Stimulated activated CD4-positive, alpha-beta T cell treated with anti-CD3 and anti-CD28 coated beads, Interleukin-4, amount 100 ng/mL, for 4 hours (primary cell): ENCODE data around the gene STK39.

ENCODE experiments used
- DNase-seq, 2 experiments: peaks; one replicate each; pipeline ENCODE4 v3.0.0-alpha.2; 2020

Gene STK39

GRCh38 chr2:167981945-167982344 is 265.4 kb downstream of the STK39 start:
- DNase-seq = no peak

DNA sequence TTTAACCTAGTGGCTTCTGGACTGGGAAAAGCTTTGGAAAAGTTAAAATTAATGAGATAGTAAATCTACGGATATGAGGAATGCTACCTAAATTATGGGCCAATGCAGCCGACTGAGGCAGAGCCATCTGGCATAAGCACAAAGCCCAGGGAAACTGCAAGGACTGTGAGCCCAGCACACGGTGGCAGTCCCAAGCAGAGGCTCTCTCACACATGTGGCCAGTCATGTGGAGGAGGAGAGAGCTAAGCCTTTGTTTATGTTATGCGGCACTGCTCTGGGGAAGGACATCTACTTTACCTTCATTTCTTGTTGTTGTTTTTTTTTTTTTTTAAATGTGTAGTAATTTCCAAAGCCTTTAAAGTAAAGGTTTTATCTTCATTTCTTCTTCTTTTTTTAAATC is 267.0 kb downstream of the STK39 start:
- DNase-seq = no peak

GRCh38 chr2:167972746-167973145 is 274.6 kb downstream of the STK39 start:
- DNase-seq = no peak

- DNase-seq = no peak
These were observed 275.4 kb downstream of the STK39 start for GRCh38 chr2:167972020-167972419.

GRCh38 chr2:167966937-167967913 is 280.2 kb downstream of the STK39 start:
- DNase-seq = no peak

DNA sequence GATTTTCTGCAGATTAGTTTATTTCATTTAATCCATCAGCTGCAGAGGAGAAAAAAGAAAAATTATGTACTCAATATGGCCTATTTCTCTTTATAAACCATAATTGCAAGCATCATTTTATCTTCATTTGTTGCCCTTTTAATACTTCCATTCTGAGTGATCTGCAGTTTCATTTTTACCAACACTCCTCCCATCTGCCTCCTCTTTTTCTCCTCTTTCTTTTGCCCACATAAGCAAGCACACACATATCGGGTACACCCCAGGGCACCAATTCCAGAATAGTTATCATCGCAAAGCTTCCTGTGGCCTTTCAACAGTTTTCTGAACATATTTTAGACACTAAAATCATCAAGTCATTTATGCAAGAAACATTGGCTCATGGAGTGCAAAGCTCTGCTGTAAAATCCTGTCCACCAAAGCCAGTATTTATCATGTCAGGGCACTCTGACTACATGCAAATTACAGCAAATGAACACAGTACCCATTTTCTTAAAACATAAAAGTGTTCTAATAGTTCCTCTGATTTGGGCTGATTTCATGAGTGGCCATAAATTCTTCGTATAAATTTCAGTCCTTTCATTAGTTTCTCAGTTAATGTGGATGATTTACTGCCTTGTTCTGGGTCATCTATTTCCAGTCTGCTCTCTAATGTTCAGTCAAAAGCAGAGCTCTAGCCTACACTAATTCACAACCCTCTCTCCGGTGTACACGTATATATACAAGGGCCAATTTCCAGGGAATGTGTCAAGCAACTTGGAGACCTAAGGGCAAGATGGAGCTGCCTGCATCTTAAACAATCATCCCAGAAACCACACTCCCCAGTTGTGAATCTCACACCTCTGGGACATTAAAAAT is 281.3 kb downstream of the STK39 start:
- no peak for DNase-seq

GRCh38 chr2:167964650-167965413 is 282.6 kb downstream of the STK39 start:
- no peak for DNase-seq

- no peak for DNase-seq
These were observed 283.3 kb downstream of the STK39 start for GRCh38 chr2:167963899-167964649.

GRCh38 chr2:167962436-167963226 is 284.8 kb downstream of the STK39 start:
- DNase-seq = no peak

DNA sequence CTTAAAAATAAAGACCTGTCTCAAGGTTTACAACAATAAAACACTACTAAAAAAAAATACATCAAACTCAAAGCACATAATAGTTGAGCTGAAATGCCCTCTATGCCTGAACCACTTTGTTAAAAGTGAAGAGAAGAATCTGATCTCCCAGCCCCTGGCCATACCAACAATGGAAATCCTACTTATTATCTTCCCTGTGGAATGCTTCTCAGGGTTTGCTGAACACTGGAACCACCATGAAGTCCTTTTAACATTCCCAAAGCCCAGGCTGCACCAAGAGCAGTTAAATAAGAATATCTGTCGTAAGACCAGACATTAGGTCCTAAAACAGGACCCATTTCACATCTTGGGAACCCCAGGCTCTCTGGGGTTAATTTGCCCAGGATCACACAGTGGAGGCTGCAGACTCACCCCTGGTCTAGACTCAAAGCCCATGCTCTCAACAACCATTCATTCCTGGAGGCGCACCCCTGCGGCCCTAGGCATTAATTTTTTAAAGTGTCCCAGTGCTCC is 285.8 kb downstream of the STK39 start:
- no peak for DNase-seq

- no peak for DNase-seq
These were observed 287.2 kb downstream of the STK39 start for GRCh38 chr2:167960089-167960747.

GRCh38 chr2:167957662-167958061 is 289.7 kb downstream of the STK39 start:
- DNase-seq = no peak

- DNase-seq = no peak
These were observed 292.0 kb downstream of the STK39 start for GRCh38 chr2:167955264-167955906.

DNA sequence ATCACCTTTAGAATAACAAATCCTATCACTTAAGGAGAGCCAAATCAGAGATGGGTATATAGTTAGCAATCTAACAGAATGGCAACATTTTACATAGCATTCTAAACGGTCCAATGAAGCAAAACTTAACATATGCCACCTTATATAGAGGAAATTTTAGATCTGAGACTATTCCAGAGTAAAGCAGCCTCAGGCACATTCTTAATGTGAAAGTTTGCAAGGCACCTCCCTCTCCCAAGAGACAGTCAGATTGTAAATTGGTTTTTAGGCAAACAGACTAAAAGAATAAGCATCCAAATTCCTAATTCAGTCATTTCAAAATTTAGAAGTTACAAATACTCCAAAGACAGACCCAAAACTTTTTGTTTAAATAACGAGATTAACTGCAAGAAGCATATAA is 292.9 kb downstream of the STK39 start:
- DNase-seq = no peak

GRCh38 chr2:167953776-167954175 is 293.6 kb downstream of the STK39 start:
- DNase-seq = no peak

GRCh38 chr2:167950571-167950970 is 296.8 kb downstream of the STK39 start:
- DNase-seq = no peak

- no peak for DNase-seq
These were observed 301.0 kb downstream of the STK39 start for GRCh38 chr2:167946441-167946841.

DNA sequence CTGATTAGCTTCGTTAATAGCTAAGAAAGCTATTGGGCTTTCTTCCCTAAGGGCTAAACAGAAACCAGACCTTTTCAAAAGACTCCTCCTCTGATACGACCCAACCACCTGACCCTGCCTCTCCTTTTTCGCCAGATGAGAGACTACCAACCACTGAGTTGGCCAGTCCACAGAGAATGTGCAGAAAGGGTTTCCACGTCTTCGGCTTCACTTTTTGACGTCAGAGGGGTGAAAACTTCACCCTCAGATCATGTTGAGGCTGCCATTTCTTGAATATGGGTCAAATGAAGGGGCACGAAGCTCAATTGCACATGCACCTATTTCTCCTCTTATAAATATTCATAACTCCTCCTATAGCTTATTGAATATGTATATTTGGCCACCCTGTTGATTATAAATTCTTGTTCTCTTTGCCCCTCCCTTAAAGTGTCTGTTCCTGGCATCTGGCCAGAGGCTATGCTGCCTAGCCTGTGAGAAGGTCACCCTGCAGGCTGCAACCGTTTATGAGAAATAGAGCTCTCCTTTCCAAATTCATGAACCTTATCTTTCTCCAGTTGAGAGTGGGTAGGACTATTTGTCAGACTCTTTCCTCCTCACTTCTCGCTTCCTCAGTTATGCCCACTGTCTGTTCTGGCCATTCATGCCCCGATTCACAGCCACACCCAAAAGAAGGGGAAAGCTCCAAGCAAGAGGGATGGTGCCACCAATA is 301.6 kb downstream of the STK39 start:
- DNase-seq = no peak
